DMS153 treated with DMSO at 0.1 percent for 48 hours (cell line): ENCODE results near the gene P2RY2.
"Not testable (repeated sequence)": the region's sequence is repeated elsewhere in the genome, so short reads cannot be mapped to it uniquely, and the experiment has no call there.

ENCODE experiments used
- DNase-seq: peaks from one replicate; lab custom pipeline; 2025; ENCODE audit not compliant: unreplicated experiment; lab: John Stamatoyannopoulos, UW

P2RY2 gene

DNA sequence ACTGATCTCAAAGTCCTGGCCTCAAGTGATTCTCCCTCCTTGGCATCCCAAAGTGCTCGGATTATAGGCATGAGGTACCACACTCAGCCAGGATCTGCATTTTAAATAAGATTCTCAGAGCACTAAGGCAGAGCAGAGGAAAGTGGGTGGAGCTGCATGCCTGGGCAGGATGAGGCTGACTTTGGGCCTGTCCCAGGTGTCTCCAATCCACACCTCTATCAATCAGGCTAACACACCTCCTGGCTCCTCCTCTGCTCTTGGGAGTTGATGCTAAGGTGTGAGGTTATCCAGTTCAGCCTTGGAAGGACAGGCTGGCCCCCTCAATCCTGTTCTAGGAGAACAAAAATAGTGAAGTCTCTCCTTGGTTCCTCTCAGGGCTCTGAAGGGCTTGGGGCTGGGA is 30.2 kb upstream of the P2RY2 start:
- no peak for DNase-seq

DNA sequence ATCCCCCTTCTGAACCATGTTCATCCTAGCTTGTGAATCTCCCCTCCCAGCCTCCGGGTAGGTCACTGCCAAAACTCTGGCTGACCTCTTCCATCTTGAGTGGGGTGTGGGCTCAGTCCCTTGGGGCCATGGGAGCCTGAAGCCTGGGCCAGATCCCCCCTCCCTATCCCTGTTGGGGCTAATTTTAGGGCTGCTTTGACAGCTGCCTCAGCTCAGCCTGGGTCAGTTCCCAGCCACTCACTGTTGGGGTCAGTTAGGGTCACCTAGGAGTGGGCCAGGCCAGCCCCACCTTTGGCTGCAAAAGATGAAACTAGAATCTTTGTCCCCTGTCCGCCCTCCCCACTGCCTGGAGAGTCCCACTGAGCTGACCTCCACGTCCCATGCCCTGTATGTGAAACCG is 29.8 kb upstream of the P2RY2 start:
- no peak for DNase-seq

DNA sequence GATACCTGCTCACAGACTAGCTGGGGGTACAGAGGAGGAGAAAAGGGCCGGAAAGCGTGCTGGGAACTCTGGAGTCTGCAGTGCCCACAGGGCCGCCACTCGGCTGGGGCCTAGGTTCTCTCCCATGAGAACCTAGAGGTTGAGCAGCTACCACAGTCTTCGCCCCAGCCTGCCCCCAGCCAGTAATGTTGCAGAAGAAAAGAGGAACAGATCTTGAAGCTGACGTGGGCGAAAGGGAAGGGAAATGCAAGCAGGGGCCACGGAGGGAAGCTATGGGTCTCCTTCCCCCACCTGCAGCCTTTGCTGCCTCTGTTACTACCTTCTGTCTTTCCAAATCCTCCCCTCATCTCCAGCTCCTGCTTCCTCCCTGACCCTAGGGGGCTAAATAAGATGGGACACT is 28.8 kb upstream of the P2RY2 start:
- no peak for DNase-seq

DNA sequence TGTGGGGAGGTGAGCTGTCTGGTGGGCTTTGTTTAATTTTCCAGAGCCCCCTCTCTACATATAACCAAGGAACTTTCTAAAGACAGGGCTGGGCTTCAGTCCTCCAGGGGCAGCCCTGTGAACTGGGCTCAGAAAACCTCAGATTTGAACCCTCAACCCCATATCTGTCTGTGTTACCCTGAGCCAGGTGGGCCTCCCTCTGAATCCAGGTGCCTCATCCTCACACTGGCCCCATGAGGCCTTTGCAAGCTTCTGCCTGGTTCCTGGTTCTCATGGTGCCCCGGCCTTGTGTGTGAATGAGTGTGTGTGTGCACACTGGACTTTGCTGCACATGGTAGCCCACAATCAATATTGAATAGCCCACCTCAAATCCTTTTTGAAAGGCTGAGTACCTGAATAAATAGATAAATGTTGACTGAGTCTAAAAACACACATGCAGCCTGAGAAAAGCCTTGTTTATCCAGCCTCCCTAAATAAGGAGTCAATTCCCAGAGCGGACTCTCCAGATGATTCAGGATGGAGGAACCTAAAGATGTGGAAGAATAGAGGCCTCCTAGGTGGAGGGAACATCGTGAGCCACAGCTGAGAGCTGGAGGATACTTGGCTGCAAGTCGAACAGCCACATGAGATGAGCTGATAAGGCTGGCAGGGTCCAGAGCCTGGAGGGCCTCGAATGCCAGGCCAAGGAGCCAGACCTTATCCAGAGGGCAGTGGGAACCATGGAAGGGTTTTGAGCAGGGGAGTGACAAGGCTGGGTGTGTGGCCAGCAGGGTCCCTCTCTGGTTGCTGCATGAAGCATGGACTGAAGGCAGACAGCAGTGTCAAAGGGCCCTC is 28.1 kb upstream of the P2RY2 start:
- no peak for DNase-seq

- no peak for DNase-seq
Observed at GRCh38 chr11:73190557-73190885, 27.6 kb upstream of the P2RY2 start.

GRCh38 chr11:73191151-73191550 is 26.9 kb upstream of the P2RY2 start:
- no peak for DNase-seq

DNA sequence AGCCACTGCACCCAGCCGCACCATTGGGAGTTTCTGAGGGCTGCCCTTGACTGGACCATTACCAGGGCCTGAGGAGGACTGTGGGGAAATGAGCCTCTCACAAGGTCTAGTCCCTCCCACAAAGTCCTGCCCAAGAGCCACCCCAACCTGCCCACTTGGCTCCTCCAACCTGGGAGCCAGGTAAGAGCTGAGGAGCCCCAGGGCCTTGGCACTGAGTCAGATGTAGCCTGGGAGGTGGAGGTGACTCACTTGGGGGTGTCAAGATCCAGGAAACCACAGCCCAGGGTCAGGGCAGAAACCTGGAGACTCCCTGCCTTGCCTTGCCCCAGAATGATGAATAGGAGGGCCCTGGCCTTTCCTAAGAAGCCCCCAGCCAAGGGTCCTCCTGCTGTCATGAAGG is 25.8 kb upstream of the P2RY2 start:
- DNase-seq, result no peak

- DNase-seq, result no peak
Observed at GRCh38 chr11:73193251-73194033, 24.6 kb upstream of the P2RY2 start.

DNA sequence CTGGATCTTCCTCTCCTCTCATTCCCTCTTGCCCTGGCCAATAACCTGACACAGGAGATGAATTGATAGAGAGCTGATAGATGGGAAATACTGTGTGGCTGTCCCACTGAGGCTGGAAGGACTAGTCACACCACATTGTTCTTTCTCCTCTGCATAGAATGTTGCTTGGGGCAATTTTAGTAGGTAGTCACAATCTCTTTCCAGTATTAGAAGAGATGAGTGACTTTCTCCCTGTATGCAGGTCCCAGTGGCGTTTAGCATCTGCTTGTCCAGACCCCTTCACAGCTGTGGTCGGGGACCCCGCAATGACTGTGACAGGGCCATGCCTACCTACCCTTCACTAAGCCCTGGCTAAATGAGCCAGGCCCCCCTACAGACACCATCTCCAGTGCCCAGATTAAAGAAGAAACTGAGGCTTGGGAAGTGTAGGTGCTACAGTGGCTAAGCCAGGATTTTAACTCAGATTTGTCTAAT is 24.0 kb upstream of the P2RY2 start:
- no peak for DNase-seq

GRCh38 chr11:73194593-73194992 is 23.5 kb upstream of the P2RY2 start:
- DNase-seq, result no peak

DNA sequence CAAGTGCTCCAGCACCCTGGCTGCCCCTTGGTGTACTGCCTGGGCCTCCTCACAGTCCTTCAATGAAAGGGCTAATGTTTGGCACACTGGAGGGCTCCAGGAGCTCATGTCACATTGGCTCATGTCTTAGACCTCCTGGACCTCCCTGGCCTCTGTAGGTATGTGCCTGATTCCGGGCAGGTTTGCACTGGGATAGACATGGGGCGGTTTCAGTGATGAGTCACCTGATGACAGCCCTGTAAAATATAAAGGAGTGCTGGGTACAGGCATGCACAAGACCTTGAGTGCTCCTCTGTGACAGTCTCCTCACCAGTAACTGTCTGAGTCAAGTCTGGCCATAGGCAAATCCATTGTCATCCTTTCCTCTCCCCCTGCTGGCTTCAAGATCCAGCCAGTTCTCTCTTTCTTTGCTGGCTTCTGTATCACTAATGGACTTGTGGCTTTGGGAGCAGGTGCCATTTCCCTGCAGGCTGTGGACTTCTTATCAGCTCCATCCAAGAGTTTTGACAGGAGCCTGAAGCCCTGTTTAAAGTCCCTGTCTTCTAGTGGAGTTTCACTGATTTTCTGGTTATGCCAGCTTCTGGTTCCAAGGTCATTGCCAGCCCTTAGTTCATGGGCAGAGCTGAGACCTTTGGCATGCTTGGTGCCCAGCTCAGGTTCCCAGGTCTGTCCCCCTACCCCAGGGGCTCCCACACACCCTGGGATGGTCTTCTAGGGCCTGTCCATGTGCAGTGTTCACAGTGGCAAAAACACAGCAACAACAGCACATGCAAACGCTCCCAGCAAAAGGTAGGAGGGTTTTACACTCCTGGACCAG is 22.7 kb upstream of the P2RY2 start:
- DNase-seq, result no peak

- no peak for DNase-seq
Observed at GRCh38 chr11:73196576-73196975, 21.5 kb upstream of the P2RY2 start.

DNA sequence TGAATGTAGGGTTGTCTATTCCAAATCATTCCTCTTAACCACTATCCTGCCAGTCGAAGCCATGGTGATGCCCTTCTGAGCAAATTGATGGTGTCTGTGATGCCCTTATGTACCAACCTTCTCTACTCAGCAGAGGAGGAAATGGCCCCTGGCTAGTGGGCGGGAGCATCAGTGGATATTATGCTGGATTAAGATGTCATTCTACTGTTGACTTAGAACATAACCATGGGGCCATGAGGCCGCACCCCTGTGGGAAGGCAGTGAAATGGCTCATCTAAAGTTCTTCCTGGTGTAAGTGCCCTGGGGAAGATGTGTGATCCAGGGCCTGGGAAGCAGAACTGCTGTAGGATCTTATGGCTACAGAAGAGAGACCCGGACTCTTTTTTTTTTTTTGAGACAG is 20.7 kb upstream of the P2RY2 start:
- no peak for DNase-seq

GRCh38 chr11:73197787-73198186 is 20.3 kb upstream of the P2RY2 start:
- DNase-seq, result not testable (repeated sequence)

DNA sequence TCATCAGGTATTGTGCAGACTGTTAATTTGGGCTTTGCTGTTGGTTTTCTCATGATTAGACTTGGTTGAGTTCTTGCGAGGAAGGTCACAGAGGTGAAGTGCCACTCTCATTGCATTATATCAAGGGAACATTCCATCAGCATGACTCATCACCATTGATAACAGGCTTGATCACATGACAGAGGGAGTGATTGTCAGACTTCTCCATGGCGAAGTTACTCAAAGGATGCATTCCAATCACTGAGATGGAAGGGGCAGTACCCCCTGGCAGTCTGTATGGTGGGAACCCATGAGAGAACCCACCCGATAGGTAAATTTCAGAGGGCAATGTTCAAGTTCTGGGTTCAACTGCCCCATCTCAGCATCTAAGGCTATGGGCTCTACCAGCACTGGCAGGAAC is 19.4 kb upstream of the P2RY2 start:
- DNase-seq, result no peak

DNA sequence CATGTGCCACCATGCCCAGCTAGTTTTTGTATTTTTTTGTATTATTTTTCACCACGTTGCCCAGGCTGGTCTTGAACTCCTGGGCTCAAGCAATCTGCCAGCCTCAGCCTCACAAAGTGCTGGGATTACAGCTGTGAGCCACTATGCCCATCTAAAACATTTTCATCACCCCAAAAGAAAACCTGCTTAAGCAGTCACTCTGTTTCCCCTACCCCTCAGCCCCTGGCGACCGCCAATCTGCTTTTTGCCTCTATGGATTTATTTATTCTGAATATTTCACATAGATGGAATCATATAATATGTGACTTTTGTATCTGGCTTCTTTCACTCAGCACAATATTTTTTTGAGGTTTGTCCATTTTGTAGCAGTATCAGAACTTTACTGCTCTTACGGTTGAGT is 18.6 kb upstream of the P2RY2 start:
- no peak for DNase-seq

DNA sequence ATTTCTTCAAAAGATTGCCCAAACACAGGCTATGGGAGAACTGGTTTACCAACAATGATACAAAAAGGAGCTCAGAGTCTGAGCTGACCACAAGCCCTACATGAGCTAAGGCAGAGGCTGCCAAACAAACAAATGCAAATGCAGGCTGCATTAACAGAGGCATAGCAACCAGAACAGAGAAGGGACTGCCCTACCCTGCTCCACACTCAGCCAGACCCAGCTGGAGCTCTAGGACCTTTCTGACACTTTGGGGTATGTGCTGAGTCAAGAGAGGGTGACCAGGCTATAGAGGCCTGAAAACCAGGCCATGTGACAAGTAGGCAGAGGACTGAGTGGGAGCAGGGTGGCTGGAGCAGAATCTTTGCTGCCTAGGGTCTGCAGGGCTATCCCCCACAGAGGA is 17.8 kb upstream of the P2RY2 start:
- no peak for DNase-seq

- no peak for DNase-seq
Observed at GRCh38 chr11:73201249-73201648, 16.8 kb upstream of the P2RY2 start.

- no peak for DNase-seq
Observed at GRCh38 chr11:73201888-73202780, 15.9 kb upstream of the P2RY2 start.

GRCh38 chr11:73203322-73203721 is 14.8 kb upstream of the P2RY2 start:
- no peak for DNase-seq

GRCh38 chr11:73203790-73204189 is 14.3 kb upstream of the P2RY2 start:
- no peak for DNase-seq
